SK-N-MC (cell line): ENCODE results near the gene FUOM.

Experiments used
- DNase-seq: peaks from one replicate; pipeline ENCODE4 v3.0.0-alpha.2; 2011; ENCODE audit warnings: low read depth, low spot score
- H3K27ac ChIP-seq: fragments of 200-600 bp; sonication (generic); 2 replicates; pipeline ENCODE4 v1.5.1; 2016; ENCODE audit warnings: mixed run types
- H3K36me3 ChIP-seq: fragments of 200-600 bp; sonication (generic); 2 replicates; pipeline ENCODE4 v1.6.1; 2017; ENCODE audit warnings: antibody characterized with exemption, low read length, mixed read lengths; ENCODE audit not compliant: insufficient read depth
- H3K4me3 ChIP-seq: fragments of 200-600 bp; sonication (generic); 2 replicates; pipeline ENCODE4 v1.5.1; 2016
- H3K9ac ChIP-seq: fragments of 200-600 bp; sonication (generic); 2 replicates; pipeline ENCODE4 v1.8.0; 2017; ENCODE audit warnings: mixed run types, mixed read lengths; ENCODE audit not compliant: insufficient read length
- H3K9me3 ChIP-seq: fragments of 200-600 bp; sonication (generic); 2 replicates; pipeline ENCODE4 v1.6.1; 2017; ENCODE audit warnings: low read depth, mild to moderate bottlenecking, antibody characterized with exemption, low read length, moderate library complexity, mixed read lengths
- EZH2 ChIP-seq: fragments of 200-600 bp; sonication (generic); IDR thresholded peaks from one replicate; pipeline ENCODE4 v1.6.1; 2017; ENCODE audit warnings: antibody characterized with exemption
- FOXP2 ChIP-seq: optimal IDR thresholded peaks from 2 replicates; pipeline ENCODE3; 2011; ENCODE audit warnings: mild to moderate bottlenecking, moderate library complexity; ENCODE audit not compliant: insufficient read depth; ENCODE audit errors: extremely low read length, control extremely low read depth
- POLR2AphosphoS5 ChIP-seq: IDR thresholded peaks from 2 replicates; pipeline ENCODE4 v1.6.1; 2012; ENCODE audit warnings: mild to moderate bottlenecking, low read depth, low read length, borderline replicate concordance

FUOM gene

GRCh38 chr10:133306097-133306476, 51.7 kb downstream of the FUOM start:
- no peak overlapping the region for H3K9ac ChIP-seq
- H3K9me3 ChIP-seq, result no peaks in the 10 kb centered on the region
- TF ChIP-seq POLR2AphosphoS5 (no peak), FOXP2 (no peak), EZH2 (no peak)
- H3K36me3 ChIP-seq, result no peaks in the 10 kb centered on the region; the same call in 1 of the 2 replicates
- H3K27ac ChIP-seq, result no peak overlapping the region
- no peak for DNase-seq
- no peak overlapping the region for H3K4me3 ChIP-seq
